ENCODE measurements around the gene TIMM22. TPM values are rescaled to one million over a fixed set of nuclear protein-coding genes. Genes with fewer than 3 reads are reported as not detected.

The TIMM22 gene
- total and polyA plus RNA-seq, 2 of the 13 experiments (the other 11 are each of a cell fraction or from before 2014, with no cell fraction given), result 6.2 to 15.5 TPM

DNA sequence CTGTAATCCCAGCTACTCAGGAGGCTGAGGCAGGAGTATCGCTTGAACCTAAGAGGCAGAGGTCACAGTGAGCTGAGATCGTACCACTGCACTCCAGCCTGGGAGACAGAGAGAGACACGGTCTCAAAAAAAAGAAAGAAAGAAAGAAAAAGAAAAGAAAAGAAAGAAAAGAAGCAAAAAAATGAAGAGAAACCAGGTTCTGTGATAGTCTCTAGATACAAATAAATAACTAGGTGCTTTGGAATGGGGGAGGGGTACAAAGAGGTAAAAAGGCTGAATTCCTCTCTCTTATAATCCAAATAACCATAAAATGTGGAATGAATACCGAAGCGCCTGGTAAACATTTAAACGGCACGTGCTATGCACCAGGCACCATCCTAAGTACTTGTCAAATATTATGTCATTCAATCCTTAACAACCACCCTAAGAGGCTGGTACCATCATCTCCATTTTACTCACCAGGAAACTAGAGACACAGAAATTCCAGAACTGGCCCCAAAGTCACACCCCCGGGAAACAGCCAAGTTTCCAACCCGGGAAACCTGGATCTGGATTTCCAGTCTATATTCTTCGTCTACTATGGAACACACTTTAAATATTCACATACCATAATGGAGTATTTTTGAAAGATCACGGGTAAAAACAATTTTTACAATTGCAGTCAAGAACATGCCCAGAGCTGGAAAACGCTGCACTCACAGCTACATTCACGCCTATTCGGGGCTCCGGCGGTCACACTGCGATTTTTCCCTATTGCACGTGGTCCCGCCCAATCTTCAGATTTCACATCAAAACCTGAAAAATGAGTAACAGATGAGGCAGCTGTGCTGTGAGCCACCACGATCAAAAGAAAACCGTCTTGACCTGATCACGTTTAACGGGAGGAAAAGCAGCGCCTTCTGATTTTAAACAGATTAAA lies 27.9 kb upstream of the TIMM22 start:
- no peak overlapping the region for H3K4me3 ChIP-seq (replicated peaks in 1 of 3; ENCODE audit: insufficient read depth in 1 of 3, low read depth in 2 of 3, low read length in 3 of 3)
- in situ Hi-C loops (cut with HindIII; ENCODE audit: extremely low pct_ligation_motif_present, low pct_unique_long_range_greater_than_20kb), result no loop called here
- WGBS (ENCODE audit: low lambda C conversion rate), result 93% methylated on average over 24 of the region's 24 CpGs
- ChIA-PET POLR2A (no interaction called here), CTCF (ENCODE audit: low intra/inter-chr PET ratio, low total read pairs) (no interaction called here)
- H3K9ac ChIP-seq (ENCODE audit: insufficient read depth, low read depth, low read length), result no peak overlapping the region
- no TSS peak for BruUV-seq (replicated peaks)
- H3K4me1 ChIP-seq (ENCODE audit: insufficient read depth, low read length), result peaks cover 8% of the 10 kb centered on the region
- no peaks in the 10 kb centered on the region for H3K27me3 ChIP-seq (ENCODE audit: control insufficient read depth in 1 of 2, insufficient read depth in 2 of 2, low read length in 2 of 2)
- FAIRE-seq (no peak), ATAC-seq (no peak), DNase-seq (ENCODE audit: low spot score) (no peak)
- H3K27ac ChIP-seq (ENCODE audit: extremely low read length, insufficient read depth, low read length), result no peak overlapping the region
- no peaks in the 10 kb centered on the region for H3K9me3 ChIP-seq (ENCODE audit: low read length)
- TF ChIP-seq SOX13 (IDR thresholded peaks at IDR 0.05), result no peak
- TF ChIP-seq SOX13 (CRISPR knock-in tag; conservative IDR thresholded peaks at IDR 0.05 in 1 of 2, IDR thresholded peaks at IDR 0.05 in 1 of 2), result no peak
- no peak for TF ChIP-seq ZBTB7B (CRISPR knock-in tag; IDR thresholded peaks at IDR 0.05)
- no peak for TF ChIP-seq SRF (IDR thresholded peaks at IDR 0.05; ENCODE audit: low read depth, low read length)
- TF ChIP-seq SRY (CRISPR knock-in tag; IDR thresholded peaks at IDR 0.05), result no peak
- no peak for TF ChIP-seq SP2 (CRISPR knock-in tag; IDR thresholded peaks at IDR 0.05)
- TF ChIP-seq SAP130 (CRISPR knock-in tag; IDR thresholded peaks at IDR 0.05; ENCODE audit: low read depth), result no peak
- no peak for TF ChIP-seq RELA (CRISPR knock-in tag; IDR thresholded peaks at IDR 0.05)
- no peak for TF ChIP-seq THAP7 (CRISPR knock-in tag; IDR thresholded peaks at IDR 0.05)
- H2AFZ ChIP-seq (ENCODE audit: low read length), result no peak overlapping the region
- no peak overlapping the region for H3K4me2 ChIP-seq (ENCODE audit: low read depth, low read length)
- H3K36me3 ChIP-seq (replicated peaks in 1 of 2; ENCODE audit: control insufficient read depth in 1 of 2, insufficient read depth in 2 of 2, low read length in 2 of 2), result peaks cover 0 to 4% of the 10 kb centered on the region in 2 experiments; a peak in 2 of 5 replicates
- intact Hi-C loops (cut with micrococcal nuclease; ENCODE audit: unreplicated experiment), result no loop called here
- peaks cover 58% of the 10 kb centered on the region for H3K79me2 ChIP-seq (ENCODE audit: insufficient read depth, low read length)
- H4K20me1 ChIP-seq (ENCODE audit: insufficient read depth, low read length), result peaks cover 4% of the 10 kb centered on the region; the same call in 1 of the 2 replicates
